Measurements from ENCODE around the gene TBCK. TPM values are rescaled to one million over a fixed set of nuclear protein-coding genes. Genes with fewer than 3 reads are reported as not detected.
"Not testable (repeated sequence)": the region's sequence is repeated elsewhere in the genome, so short reads cannot be mapped to it uniquely, and the experiment has no call there.

Gene TBCK
- total RNA-seq, 2 experiments from 2014 or later: 19.4 to 21.6 TPM

DNA sequence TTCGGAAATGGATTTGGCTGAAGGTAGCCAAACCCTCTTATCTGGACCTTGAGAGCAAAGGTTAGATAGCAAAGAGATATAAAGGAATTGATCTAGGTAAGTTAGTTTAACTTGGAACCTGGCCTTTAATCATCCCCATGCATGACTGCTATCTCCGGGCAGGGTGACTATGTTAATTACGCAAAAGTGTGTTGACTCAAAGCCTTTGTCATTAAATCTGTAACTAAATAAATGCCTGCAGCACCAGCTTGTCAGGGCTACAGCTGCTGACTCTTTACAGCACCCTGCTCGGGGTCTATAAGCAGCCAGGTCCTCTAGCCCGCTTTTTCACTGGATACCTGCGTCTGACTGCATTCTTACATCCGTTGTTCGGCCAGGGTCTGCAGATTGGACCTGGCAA, 201.7 kb downstream of the TBCK start:
- Mint-ChIP-seq H3K27me3 (ENCODE audit: low read depth) (no peaks in the 10 kb centered on the region), H3K36me3 (ENCODE audit: low read depth) (peaks cover 74% of the 10 kb centered on the region), H3K4me3 (no peak overlapping the region), H3K9me3 (peaks cover 42% of the 10 kb centered on the region), H3K27ac (no peak overlapping the region), H3K4me1 (ENCODE audit: low read depth) (no peaks in the 10 kb centered on the region)
- CTCF ChIA-PET: no interaction called here
- DNase-seq: no peak
- intact Hi-C loops (cut with micrococcal nuclease): no loop called here

DNA sequence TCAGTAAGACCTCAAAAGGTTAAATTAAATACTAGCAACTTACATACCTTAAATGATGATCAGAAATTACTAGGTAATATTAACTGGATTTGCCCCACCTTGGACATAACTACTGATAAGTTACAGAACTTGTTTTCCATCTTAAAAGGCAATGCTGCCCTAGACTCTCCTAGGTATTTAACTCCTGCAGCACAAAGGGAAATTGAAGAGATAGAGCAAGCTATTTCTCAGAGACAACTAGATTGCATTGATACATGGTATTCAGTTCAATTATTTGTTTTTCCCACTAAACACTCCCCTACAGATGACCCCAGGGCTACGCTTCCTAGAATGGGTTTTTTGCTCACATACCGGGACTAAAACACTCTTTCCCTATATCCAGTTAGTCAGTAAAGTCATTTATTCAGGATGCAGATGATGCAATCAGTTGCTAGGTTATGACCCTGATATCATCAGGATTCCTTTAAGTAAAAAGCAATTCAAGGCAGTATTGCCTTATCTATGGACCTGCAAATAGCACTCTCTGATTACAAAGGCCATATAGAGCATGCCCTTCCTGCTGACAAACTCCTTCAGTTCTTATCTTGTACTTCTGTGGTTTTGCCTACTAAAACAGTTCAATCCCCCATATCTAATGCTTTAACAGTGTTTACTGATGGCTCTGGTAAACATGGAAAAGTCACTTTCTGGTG, 204.1 kb downstream of the TBCK start:
- Mint-ChIP-seq H3K9me3 (peaks cover 46% of the 10 kb centered on the region), H3K36me3 (ENCODE audit: low read depth) (peaks cover 93% of the 10 kb centered on the region)
- H3K27me3 Mint-ChIP-seq (ENCODE audit: low read depth); H3K4me3 Mint-ChIP-seq; H3K27ac Mint-ChIP-seq; DNase-seq; H3K4me1 Mint-ChIP-seq (ENCODE audit: low read depth); intact Hi-C loops (cut with micrococcal nuclease); CTCF ChIA-PET: not testable (repeated sequence)

DNA sequence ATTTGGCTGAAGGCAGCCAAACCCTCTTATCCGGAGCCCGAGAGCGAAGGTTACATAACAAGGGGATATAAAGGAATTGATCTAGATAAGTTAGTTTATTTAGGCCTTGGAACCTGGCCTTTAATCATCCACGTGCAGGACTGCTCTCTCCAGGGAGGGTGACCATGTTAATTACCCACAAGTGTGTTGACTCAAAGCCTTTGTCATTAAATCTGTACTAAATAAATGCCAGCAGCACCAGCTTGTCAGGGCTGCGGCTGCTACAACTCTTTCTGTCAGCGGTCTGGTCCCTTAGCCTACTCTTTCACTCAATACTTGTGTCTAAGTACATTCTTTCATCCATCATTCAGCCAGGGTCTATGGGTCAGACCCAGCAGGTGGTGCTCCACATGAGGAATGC, 206.1 kb downstream of the TBCK start:
- CTCF ChIA-PET: no interaction called here
- H3K4me3 Mint-ChIP-seq: no peak overlapping the region
- H3K27ac Mint-ChIP-seq: no peak overlapping the region
- no peaks in the 10 kb centered on the region for H3K27me3 Mint-ChIP-seq (ENCODE audit: low read depth)
- intact Hi-C loops (cut with micrococcal nuclease): no loop called here
- H3K36me3 Mint-ChIP-seq (ENCODE audit: low read depth): peaks cover 97% of the 10 kb centered on the region
- DNase-seq: no peak
- peaks cover 50% of the 10 kb centered on the region for H3K9me3 Mint-ChIP-seq
- H3K4me1 Mint-ChIP-seq (ENCODE audit: low read depth): no peaks in the 10 kb centered on the region

DNA sequence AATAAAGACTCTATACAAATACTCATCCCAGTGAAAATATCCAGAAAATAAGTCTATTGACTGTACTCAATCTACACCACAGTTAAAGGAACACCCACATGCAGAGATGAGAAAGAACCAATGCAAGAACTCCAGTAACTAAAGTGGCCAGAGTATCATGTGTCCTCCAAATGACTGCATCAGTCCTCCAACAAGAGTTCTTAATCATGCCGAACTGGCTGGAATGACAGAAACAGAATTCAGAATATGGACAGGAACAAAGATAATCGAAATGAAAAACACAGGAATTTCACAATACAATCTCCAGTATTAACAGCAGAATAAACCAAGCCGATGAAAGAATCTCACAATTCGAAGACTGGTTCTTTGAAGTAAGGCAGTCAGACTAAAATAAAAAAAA, 210.3 kb downstream of the TBCK start:
- Mint-ChIP-seq H3K9me3 (peaks cover 25% of the 10 kb centered on the region), H3K4me1 (ENCODE audit: low read depth) (no peaks in the 10 kb centered on the region), H3K27ac (no peak overlapping the region), H3K36me3 (ENCODE audit: low read depth) (peaks cover 81% of the 10 kb centered on the region), H3K4me3 (no peak overlapping the region), H3K27me3 (ENCODE audit: low read depth) (no peaks in the 10 kb centered on the region)
- DNase-seq: no peak
- CTCF ChIA-PET: no interaction called here
- intact Hi-C loops (cut with micrococcal nuclease): no loop called here

DNA sequence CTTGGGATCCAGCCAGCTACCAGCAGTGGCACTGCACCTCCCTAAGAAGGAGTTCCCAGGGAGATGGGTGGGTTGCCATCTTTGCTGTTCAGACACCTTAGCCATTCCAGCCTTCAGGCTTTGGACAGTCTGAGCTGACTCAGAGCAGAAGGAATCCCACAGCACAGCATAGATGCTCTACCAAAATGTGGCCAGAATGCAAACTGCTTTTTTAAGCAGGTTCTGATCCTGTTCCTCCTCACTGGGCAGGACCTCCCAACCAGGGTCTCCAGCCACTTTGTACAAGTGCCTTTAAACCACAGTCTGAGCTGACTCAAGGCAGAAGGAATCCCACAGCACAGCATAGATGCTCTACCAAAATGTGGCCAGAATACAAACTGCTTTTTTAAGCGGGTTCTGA, 211.7 kb downstream of the TBCK start:
- no peak overlapping the region for H3K4me3 Mint-ChIP-seq
- H3K27me3 Mint-ChIP-seq (ENCODE audit: low read depth): no peaks in the 10 kb centered on the region
- peaks cover 11% of the 10 kb centered on the region for H3K9me3 Mint-ChIP-seq
- intact Hi-C loops (cut with micrococcal nuclease): no loop called here
- H3K36me3 Mint-ChIP-seq (ENCODE audit: low read depth): peaks cover 73% of the 10 kb centered on the region
- no peak for DNase-seq
- CTCF ChIA-PET: interaction anchor here (1.2 kb wide), 1 partner anchor 9 kb away, joined by 3 read pairs; no protein-coding TSS in a partner anchor
- no peaks in the 10 kb centered on the region for H3K4me1 Mint-ChIP-seq (ENCODE audit: low read depth)
- no peak overlapping the region for H3K27ac Mint-ChIP-seq

DNA sequence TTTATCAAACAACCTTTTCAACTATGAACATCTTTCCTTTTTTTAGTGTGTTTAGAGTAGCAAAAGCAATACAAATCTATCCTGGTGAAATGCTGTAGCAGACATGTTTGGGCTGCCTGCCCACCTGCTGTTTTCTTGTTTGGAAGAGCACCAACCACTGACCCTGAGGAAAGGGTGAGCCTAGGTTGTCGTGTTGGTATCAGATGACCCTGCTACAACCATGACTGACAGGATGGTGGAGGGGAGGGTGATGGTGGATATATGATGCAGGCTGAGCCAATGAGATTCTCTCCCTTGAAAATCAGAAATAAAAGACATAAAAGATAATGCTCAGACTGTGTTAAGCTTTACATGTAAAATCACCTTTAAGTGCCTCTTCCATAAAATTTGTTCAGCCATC, 219.6 kb downstream of the TBCK start:
- H3K27ac Mint-ChIP-seq: no peak overlapping the region
- intact Hi-C loops (cut with micrococcal nuclease): no loop called here
- no peak for DNase-seq
- CTCF ChIA-PET: no interaction called here
- no peak overlapping the region for H3K4me3 Mint-ChIP-seq
- H3K9me3 Mint-ChIP-seq: peaks cover 5% of the 10 kb centered on the region
- no peaks in the 10 kb centered on the region for H3K27me3 Mint-ChIP-seq (ENCODE audit: low read depth)
- no peaks in the 10 kb centered on the region for H3K4me1 Mint-ChIP-seq (ENCODE audit: low read depth)
- H3K36me3 Mint-ChIP-seq (ENCODE audit: low read depth): peaks cover 58% of the 10 kb centered on the region

DNA sequence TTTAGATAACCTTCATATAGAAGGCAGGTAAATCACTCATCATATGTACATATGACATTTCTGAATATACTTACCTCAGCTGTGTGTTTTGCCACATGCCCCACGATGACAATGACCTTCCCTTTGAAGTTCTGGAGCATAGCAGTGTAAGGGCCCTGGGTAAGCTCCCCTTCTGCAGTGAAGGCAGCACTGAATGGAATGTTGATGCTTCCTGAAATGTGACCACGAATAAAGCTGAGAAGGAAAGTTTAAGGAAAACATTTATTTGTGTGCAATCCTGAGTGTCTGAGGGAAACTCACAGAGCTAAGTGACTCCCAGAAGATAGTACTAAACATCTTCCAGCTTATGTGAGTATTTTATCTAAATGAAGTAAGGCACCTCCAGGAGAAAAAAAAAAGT, 220.6 kb downstream of the TBCK start:
- Mint-ChIP-seq H3K27ac (no peak overlapping the region), H3K4me3 (no peak overlapping the region), H3K9me3 (peaks cover 16% of the 10 kb centered on the region), H3K36me3 (ENCODE audit: low read depth) (peaks cover 62% of the 10 kb centered on the region), H3K4me1 (ENCODE audit: low read depth) (no peaks in the 10 kb centered on the region), H3K27me3 (ENCODE audit: low read depth) (no peaks in the 10 kb centered on the region)
- CTCF ChIA-PET: interaction anchor here (1.0 kb wide), 1 partner anchor 9 kb away, joined by 3 read pairs; no protein-coding TSS in a partner anchor
- DNase-seq: no peak
- intact Hi-C loops (cut with micrococcal nuclease): no loop called here

DNA sequence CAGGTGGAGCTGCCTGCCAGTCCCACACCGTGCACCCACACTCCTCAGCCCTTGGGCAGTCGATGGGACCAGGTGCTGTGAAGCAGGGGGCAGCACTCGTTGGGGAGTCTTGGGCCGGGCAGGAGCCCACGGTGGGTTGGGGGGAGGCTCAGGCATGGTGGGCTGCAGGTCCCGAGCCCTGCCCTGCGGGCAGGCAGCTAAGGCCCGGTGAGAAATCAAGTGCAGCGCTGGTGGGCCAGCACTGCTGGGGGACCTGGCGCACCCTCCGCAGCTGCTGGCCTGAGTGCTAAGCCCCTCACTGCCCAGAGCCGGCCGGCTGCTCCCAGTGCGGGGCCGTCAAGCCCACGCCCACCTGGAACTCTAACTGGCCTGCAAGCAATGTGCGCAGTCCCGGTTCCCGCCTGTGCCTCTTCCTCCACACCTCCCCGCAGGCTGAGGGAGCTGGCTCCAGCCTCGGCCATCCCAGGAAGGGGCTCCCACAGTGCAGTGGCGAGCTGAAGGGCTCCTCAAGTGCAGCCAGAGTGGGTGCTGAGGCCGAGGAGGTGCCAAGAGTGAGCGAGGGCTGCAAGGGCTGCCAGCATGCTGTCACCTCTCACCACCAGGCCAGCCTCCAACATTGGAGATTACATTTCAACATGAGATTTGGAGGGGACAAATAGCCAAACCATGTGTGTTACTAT, 223.5 kb downstream of the TBCK start:
- no peak overlapping the region for H3K4me3 Mint-ChIP-seq
- H3K9me3 Mint-ChIP-seq: peaks cover 25% of the 10 kb centered on the region
- no peak overlapping the region for H3K27ac Mint-ChIP-seq
- intact Hi-C loops (cut with micrococcal nuclease): no loop called here
- no peak for DNase-seq
- CTCF ChIA-PET: no interaction called here
- H3K36me3 Mint-ChIP-seq (ENCODE audit: low read depth): peaks cover 83% of the 10 kb centered on the region
- no peaks in the 10 kb centered on the region for H3K27me3 Mint-ChIP-seq (ENCODE audit: low read depth)
- H3K4me1 Mint-ChIP-seq (ENCODE audit: low read depth): no peaks in the 10 kb centered on the region

DNA sequence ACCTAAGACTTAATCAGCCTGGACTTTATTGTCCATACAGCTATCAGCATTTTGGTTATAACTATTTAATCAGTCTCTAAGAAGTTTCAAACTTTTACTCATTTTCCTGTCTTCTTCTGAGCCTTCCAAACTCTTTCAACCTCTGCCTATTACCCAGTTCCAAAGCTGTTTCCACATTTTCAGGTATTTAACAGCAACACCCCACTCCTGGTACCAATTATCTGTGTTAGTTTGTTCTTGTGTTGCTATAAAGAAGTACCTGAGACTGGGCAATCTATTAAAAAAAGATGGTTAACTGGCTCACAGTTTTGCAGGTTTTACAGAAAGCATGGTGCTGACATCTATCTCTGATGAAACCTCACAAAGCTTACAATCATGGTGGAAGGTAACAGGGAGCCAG, 225.2 kb downstream of the TBCK start:
- Mint-ChIP-seq H3K27me3 (ENCODE audit: low read depth) (no peaks in the 10 kb centered on the region), H3K4me3 (no peak overlapping the region), H3K4me1 (ENCODE audit: low read depth) (no peaks in the 10 kb centered on the region), H3K9me3 (peaks cover 27% of the 10 kb centered on the region), H3K27ac (no peak overlapping the region), H3K36me3 (ENCODE audit: low read depth) (peaks cover 89% of the 10 kb centered on the region)
- intact Hi-C loops (cut with micrococcal nuclease): no loop called here
- DNase-seq: no peak
- CTCF ChIA-PET: no interaction called here

DNA sequence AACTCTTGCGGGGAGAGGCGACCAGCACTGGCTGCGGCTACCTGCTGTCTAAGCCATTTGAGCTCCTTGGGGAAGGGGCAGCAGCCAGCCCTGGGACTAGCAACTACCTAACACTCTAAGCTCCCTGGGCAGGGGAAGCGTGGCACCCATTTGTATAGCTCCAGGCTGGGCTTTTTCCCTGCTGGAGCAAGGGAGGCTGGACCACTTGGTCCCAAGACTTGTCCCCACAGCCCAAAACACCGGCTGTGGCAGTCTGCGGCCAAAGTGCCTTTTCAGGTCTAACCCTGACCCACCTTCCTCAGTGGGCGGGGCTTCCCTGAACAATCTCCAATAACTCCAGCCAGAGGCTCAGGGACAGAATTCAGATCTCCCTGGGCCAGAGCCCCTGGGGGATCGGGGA, 232.9 kb downstream of the TBCK start:
- Mint-ChIP-seq H3K36me3 (ENCODE audit: low read depth) (peaks cover 92% of the 10 kb centered on the region), H3K27me3 (ENCODE audit: low read depth) (no peaks in the 10 kb centered on the region), H3K4me3 (no peak overlapping the region), H3K4me1 (ENCODE audit: low read depth) (no peaks in the 10 kb centered on the region), H3K9me3 (peaks cover 44% of the 10 kb centered on the region), H3K27ac (no peak overlapping the region)
- CTCF ChIA-PET: no interaction called here
- no peak for DNase-seq
- intact Hi-C loops (cut with micrococcal nuclease): no loop called here

DNA sequence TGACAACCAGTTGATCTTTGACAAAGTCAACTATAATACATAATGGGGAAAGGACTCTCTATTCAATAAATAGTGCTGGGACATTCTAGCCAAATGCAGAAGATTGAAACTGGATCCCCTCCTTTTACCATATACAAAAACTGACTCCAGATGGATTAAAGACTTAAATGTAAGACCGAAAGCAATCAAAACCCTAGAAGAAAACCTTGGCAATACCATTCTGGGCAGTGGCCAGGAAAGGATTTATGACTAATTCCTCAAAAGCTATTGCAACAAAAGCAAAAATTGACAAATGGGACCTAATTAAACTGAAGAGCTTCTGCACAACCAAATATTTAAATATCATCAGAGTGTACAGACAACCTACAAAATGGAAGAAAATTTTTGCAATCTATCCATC, 235.6 kb downstream of the TBCK start:
- no peak overlapping the region for H3K27ac Mint-ChIP-seq
- no peaks in the 10 kb centered on the region for H3K4me1 Mint-ChIP-seq (ENCODE audit: low read depth)
- H3K36me3 Mint-ChIP-seq (ENCODE audit: low read depth): peaks cover 90% of the 10 kb centered on the region
- intact Hi-C loops (cut with micrococcal nuclease): no loop called here
- CTCF ChIA-PET: no interaction called here
- H3K4me3 Mint-ChIP-seq: no peak overlapping the region
- no peak for DNase-seq
- peaks cover 53% of the 10 kb centered on the region for H3K9me3 Mint-ChIP-seq
- no peaks in the 10 kb centered on the region for H3K27me3 Mint-ChIP-seq (ENCODE audit: low read depth)

DNA sequence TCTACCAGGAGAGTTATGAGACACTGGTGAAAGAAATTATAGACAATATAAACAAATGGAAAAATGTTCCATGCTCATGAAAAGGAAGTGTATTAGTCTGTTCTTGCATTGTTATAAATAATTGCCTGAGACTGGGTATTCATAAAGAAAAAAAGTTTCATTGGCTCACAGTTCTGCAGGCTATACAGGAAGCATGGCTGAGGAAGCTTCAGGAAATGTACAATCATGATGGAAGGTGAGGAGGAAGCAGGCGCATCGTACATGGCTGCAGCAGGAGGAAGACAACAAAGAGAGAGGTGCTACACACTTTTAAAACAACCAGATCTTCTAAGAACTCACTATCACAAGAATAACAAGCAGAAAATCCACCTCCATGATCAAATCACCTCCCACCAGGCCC, 236.4 kb downstream of the TBCK start:
- no peak for DNase-seq
- Mint-ChIP-seq H3K4me1 (ENCODE audit: low read depth) (no peaks in the 10 kb centered on the region), H3K9me3 (peaks cover 48% of the 10 kb centered on the region), H3K4me3 (no peak overlapping the region), H3K27ac (no peak overlapping the region), H3K27me3 (ENCODE audit: low read depth) (no peaks in the 10 kb centered on the region), H3K36me3 (ENCODE audit: low read depth) (peaks cover 89% of the 10 kb centered on the region)
- intact Hi-C loops (cut with micrococcal nuclease): no loop called here
- CTCF ChIA-PET: no interaction called here

DNA sequence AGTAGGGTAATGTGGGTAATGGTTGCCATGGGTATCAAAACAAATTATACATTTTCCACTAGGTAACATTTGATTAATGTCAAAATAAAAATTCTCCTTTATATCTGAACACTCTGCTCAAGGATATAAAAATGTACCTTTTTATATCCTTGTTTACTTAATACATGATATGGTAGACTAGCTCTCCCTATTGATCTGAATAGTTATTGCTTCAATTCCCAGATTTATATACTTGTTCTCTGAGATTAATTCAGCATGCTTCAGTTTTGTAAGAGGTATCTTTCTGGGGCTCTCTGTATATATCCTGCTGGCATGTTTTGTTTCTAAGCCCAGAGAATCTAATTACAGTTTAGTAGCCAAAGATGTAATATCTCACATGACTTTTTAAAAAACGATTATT, 251.0 kb downstream of the TBCK start:
- peaks cover 8% of the 10 kb centered on the region for H3K9me3 Mint-ChIP-seq
- intact Hi-C loops (cut with micrococcal nuclease): no loop called here
- H3K27ac Mint-ChIP-seq: no peak overlapping the region
- H3K36me3 Mint-ChIP-seq (ENCODE audit: low read depth): peaks cover 6% of the 10 kb centered on the region
- DNase-seq: no peak
- no peak overlapping the region for H3K4me3 Mint-ChIP-seq
- H3K27me3 Mint-ChIP-seq (ENCODE audit: low read depth): no peaks in the 10 kb centered on the region
- CTCF ChIA-PET: no interaction called here
- no peaks in the 10 kb centered on the region for H3K4me1 Mint-ChIP-seq (ENCODE audit: low read depth)

Data from activated naive CD4-positive, alpha-beta T cell treated with anti-CD3 and anti-CD28 coated beads for 36 hours (primary cell).